NK-92 (cell line): Measurements from ENCODE around the gene RNF13.
"Not testable (repeated sequence)": the region's sequence is repeated elsewhere in the genome, so short reads cannot be mapped to it uniquely, and the experiment has no call there.

ENCODE experiments used
- DNase-seq: peaks from one replicate; lab custom pipeline; 2025; ENCODE audit not compliant: unreplicated experiment; lab: John Stamatoyannopoulos, UW

The RNF13 gene

GRCh38 chr3:149838491-149838890, 25.5 kb downstream of the RNF13 start:
- DNase-seq: not testable (repeated sequence)

- DNase-seq: not testable (repeated sequence)
These were observed 26.5 kb downstream of the RNF13 start for GRCh38 chr3:149839469-149839868.

DNA sequence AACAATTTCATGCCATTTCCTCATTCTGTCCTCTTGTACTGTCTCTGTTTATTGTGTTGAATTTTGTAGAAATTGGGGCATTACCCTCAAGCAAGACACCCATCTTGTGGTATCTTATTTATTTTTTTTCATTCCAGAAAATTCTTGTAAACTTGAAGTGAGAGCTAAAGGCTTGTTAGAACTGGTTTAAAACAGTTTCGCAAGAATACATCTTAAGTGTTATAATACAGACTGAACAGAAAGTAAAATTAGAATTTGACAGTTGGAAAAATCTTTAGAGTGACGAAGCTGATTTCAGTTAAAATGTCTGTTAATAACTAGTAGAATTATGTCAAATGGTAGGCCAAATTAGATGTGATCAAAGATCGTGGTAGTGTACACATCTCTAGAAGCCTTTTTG, 26.9 kb downstream of the RNF13 start:
- no peak for DNase-seq

GRCh38 chr3:149843502-149843901, 30.5 kb downstream of the RNF13 start:
- DNase-seq: no peak

GRCh38 chr3:149844091-149844490, 31.1 kb downstream of the RNF13 start:
- DNase-seq: no peak

DNA sequence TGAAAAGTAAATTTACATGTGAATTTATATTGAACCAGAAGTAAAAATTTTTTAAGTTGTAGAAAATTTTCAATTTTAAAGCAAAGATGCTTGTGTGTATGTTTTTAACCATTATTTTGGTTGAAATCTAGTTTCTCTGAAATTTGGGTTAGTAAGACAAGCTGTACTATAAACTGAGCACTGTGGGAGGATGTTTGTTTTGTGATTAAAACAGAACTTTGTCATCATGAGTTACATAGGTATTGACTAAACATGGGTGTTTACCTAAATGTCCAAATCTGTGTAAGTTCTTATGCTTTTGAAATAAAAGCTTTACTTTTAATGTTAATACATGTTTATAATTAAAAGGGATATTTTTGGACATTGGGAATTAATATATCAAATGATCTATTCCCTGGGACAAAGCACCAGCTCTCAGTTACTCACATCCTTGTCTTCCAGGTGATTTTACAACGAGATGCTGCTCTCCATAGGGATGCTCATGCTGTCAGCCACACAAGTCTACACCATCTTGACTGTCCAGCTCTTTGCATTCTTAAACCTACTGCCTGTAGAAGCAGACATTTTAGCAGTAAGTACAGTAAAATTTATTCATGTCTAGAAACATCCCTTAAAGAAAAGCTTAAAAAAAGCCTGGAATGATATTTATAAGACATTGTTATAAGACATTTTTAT, 32.7 kb downstream of the RNF13 start:
- no peak for DNase-seq

DNA sequence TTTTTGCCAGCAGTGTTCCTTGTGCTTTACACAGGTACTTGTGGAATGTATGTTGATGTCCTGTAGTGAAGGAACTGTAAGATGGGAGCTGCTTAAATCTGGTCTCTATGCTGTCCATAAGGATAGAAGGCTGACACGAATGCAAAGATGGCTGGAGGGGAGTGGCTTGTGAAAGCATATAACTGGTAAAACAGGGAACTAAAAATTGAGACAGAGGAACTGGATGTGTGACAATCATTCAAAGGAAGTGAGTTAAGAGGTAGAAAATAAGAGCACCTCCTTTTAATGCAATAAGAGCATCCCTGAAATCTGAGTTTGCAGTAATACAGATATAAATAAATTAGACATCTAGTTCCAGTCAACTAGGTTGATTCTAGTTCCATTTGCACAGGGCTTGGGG, 35.2 kb downstream of the RNF13 start:
- DNase-seq: no peak

DNA sequence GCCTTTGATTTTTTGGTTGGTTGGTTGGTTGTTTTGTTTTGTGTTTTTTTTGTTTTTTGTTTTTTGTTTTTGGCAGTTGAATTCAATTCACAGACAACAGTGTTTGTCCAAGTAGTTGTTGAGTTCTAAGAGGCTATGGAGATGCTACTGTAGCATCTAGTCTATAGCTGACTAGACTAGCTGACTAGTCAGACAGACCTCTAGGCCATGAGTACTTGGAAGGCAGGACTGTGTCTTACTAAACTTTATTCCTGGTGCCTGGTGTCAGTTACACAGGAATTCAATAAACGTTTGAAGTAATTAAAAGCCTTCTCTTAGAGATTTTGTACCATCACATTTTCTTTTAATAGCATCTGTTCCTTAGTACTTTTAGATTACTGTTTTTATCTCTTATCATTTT, 35.7 kb downstream of the RNF13 start:
- no peak for DNase-seq

DNA sequence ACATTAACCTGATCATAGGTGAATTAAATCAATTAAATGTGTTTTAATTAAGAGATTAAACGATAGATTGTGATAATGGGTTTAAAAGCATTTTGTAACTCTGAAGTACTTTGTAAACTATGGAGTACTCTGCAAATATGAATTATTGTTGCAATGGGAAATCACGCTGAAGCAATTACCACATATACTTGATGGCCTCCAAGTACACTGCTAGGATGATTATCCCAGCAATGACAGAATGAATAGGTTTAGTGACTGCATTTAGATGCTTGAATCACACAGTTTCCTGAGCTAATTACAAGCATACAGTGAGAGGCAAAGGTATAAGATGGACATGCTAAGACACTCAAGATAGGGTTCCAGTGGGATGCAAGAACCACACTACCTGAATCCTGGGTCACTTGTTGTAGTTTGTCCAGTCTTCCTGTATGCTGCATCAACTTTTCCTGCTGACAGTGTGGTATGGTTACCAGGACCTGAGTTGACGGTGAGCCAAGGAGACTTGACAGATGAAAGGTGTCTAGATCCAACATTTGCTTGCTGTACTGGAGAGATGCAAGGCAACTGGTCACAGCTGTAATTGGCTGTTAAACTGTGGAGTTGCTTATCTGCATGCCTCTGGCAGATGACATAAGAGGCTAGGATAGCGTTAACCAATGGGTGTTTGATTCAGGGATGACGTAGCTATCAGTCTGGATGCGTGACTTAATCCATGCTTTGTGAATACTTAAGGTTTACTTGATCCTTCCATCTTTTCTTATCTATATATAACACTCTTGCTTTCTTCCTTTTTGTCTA, 38.0 kb downstream of the RNF13 start:
- DNase-seq: no peak

DNA sequence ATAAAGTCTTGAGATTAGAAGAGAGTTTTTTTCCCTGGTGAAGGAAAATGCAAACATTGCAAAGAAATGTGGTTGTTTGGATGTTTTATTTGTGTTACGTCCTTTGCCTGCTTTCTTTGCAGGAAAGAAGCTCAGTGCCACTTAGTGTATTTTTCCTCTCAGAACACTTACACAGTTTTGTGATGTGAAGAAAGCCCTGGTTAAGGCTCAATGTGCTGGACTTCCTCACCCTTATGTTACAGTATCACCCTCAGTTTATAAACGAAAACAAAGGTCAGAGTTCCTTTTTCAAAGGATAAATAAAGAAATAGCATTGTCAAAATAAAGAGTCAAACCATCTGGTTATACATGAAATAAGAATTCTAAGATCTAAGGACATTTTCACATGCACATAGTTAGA, 45.9 kb downstream of the RNF13 start:
- no peak for DNase-seq

DNA sequence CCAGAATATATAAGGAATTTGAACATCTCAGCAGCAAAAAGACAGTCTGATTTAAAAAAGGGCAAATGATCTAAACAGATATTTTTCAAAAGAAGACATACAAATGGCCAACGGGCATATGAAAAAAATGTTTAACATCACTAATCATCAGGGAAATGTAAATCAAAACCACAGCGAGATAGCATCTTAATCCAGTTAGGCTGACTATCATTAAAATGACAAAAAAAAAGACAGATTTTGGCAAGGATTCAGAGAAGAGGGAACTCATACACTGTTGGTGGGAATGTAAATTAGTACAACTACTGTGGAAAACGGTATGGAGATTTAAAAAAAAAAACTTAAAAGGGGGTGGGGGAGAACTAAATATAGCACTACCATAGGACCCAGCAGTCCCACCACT, 47.9 kb downstream of the RNF13 start:
- DNase-seq: no peak

DNA sequence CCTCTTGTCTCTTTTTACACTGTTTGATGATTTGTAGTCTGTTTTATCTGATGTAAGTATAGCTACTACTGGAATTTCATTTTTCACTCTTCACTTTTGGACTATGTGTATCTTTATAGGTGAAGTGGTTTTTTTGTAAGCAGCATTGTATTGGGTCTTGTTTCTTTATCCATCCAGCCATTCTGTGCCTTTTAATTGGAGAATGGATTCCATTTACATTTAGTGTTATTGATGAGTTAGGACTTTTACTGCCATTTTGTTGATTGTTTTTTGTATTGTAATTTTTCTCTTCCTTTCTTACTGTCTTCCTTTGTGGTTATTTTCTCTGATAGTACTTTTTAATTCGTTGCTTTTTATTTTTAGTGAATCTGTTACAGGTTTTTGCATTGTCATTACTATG, 54.5 kb downstream of the RNF13 start:
- no peak for DNase-seq

DNA sequence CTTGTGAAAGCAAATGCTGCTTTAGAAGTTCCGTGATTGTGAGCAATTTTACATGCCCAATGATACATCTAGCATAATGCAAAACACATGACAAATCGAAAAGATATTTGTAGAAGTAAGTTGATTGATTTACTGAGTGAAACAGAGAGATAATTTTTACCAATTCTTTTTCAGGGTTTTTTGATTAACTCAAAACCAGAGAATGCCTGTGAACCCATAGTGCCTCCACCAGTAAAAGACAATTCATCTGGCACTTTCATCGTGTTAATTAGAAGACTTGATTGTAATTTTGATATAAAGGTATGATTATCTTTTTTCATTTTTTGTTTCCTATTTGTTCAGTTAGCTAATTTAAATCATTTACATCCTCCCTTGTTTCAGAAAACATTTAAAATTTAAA, 58.8 kb downstream of the RNF13 start:
- no peak for DNase-seq

DNA sequence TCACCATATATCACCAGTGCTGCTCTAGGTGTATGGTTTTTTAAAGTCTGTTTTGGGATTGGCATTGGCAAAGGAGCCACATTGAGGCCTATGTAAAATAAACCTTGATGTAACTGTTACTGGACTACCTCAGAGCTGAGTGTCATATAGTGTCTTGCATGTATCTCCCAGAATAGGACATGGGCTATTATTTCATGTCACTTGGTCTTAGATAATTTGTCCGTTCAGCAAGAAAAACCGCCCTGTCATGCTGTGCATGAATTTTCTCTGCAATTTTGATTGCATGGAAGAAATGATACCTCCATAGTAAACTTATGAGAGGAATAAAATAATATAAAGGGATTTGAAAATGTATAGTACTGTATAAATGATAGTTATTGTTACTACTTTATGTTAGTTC, 59.6 kb downstream of the RNF13 start:
- DNase-seq: no peak

GRCh38 chr3:149877668-149878067, 64.7 kb downstream of the RNF13 start:
- no peak for DNase-seq

DNA sequence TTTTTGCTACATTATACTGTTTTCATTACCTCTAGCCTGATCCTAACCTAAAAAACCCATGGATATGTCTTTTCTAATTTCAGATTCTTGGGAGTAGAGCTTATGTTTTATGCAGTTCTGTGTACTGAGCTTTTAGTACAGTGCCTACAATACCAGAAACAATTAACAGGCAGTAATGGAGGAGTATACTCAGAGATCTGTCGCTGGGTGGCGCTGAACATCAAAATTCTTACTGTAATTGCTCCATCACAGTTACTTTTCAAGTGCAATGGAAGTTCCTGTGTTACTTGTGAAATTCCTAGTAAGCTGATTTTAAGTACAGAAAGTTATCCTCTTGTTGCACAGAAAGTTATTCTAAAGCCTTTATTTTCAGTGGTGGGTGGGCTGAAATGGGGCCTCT, 66.9 kb downstream of the RNF13 start:
- DNase-seq: no peak

- no peak for DNase-seq
These were observed 68.9 kb downstream of the RNF13 start for GRCh38 chr3:149881879-149882278.

GRCh38 chr3:149883134-149883533, 70.1 kb downstream of the RNF13 start:
- no peak for DNase-seq

DNA sequence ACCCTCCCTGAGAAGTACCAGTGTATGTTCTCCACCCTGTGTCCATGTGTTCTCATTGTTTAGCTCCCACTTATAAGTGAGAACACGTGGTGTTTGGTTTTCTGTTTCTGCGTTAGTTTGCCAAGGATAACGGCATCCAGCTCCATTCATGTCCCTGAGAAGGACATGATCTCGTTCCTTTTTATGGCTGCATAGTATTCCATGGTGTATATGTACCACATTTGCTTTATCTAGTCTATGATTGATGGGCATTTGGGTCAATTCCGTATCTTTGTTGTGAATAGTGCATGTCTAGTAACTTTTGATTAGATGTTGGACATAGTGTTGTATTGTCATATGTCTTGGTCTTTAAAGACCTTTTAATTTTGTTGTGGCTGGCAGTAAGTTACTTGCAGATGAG, 70.8 kb downstream of the RNF13 start:
- DNase-seq: not testable (repeated sequence)

- DNase-seq: not testable (repeated sequence)
These were observed 71.8 kb downstream of the RNF13 start for GRCh38 chr3:149884848-149885247.

GRCh38 chr3:149886957-149887356, 73.9 kb downstream of the RNF13 start:
- no peak for DNase-seq

- DNase-seq: no peak
These were observed 78.6 kb downstream of the RNF13 start for GRCh38 chr3:149891621-149892020.

- DNase-seq: no peak
These were observed 79.4 kb downstream of the RNF13 start for GRCh38 chr3:149892371-149892770.
